Psoas muscle (tissue), 8 donors: ENCODE results near the gene CRKL. TPM values are rescaled to one million over a fixed set of nuclear protein-coding genes. Genes with fewer than 3 reads are reported as not detected.

Source experiments
- ATAC-seq, 4 donors: fragments of 200-7000 bp; cut with Tn5 transposase; one replicate each; pipeline ENCODE4 v1.9.1; 2020; ENCODE audit warnings: moderate library complexity in 3 of 4, mild to moderate bottlenecking in 2 of 4
- DNase-seq, 2 donors: peaks; one replicate each; pipeline ENCODE4 v3.0.0-alpha.2; 2020
- H3K27ac ChIP-seq: fragments of 200-600 bp; one replicate; pipeline ENCODE4 v1.8.0; 2022
- H3K27me3 ChIP-seq, 3 donors: fragments of 200-600 bp in 1 of 3; one replicate each; pipeline versions ENCODE4 v1.6.1 to v1.8.0; 2013 to 2022; ENCODE audit warnings: low read length in 2 of 3, mild to moderate bottlenecking in 2 of 3, moderate library complexity in 1 of 3; ENCODE audit not compliant: insufficient read depth in 3 of 3
- H3K36me3 ChIP-seq, 2 donors: fragments of 200-600 bp in 1 of 2; one replicate each; pipeline versions ENCODE4 v1.6.1 to v1.8.0; 2013 to 2022; ENCODE audit warnings: low read depth in 1 of 2, mild to moderate bottlenecking in 1 of 2, moderate library complexity in 1 of 2; ENCODE audit not compliant: insufficient read depth in 1 of 2
- H3K4me1 ChIP-seq: fragments of 200-600 bp; one replicate; pipeline ENCODE4 v1.8.0; 2022
- H3K4me3 ChIP-seq: fragments of 200-600 bp; one replicate; pipeline ENCODE4 v1.8.0; 2022; ENCODE audit warnings: mild to moderate bottlenecking
- H3K9me3 ChIP-seq: fragments of 200-600 bp; one replicate; pipeline ENCODE4 v1.8.0; 2022
- WGBS, 3 donors: extraction: QIAGEN DNeasy Blood & Tissue Kit; methylation state at CpG; one replicate each; pipeline versions ENCODE4 v1.1.6 to v1.1.7; 2013; 5-methylcytosine and 5-hydroxymethylcytosine counted together
- intact Hi-C, 2 donors: fragments of 100-400 bp; cut with DNase I; formaldehyde crosslinking; loops; one replicate each; pipeline versions ENCODE4 v1.11.0 to v1.14.2; 2022
- polyA plus RNA-seq, 3 donors: library from polyadenylated mRNA; stranded (reverse); fragments of 200-250 nt; gene quantifications; one replicate each; pipeline ENCODE4 v1.2.3, GENCODE V29; 2013
- total RNA-seq, 4 donors: library from RNA; stranded (reverse); fragmentation: NEBNext Ultra II Directional in 2 of 4; extraction: Animal tissue kit (Norgen Biotek cat#: 25700) in 2 of 4; gene quantifications; one replicate each; pipeline versions ENCODE4 v1.2.1 to v1.2.4, GENCODE V29; 2021 to 2023
- TF ChIP-seq, protein P1 (sequence below): fragments of 200-600 bp; IDR thresholded peaks from one replicate; pipeline ENCODE4 v1.8.0; 2022; ENCODE audit warnings: antibody characterized with exemption
- donor health status: healthy with polysubstance abuse.
- donor health status: DM: no; HTN: no; CAD: no; lungs with moderate emphysema.
- donor health status: Bipolar disorder and iron deficiency.
- donor health status: healthy.
- donor health status: DM: yes; HTN: yes; CAD: no.
- donor health status: DM: no; HTN: no; CAD: no.
- donor health status: DM: no; HTN: no; CAD: no.
- donor health status: DM: yes; HTN: yes; CAD: no.

Gene CRKL
- total and polyA plus RNA-seq, 7 donors, result 29.7 to 94.7 (median 68.9) TPM

DNA sequence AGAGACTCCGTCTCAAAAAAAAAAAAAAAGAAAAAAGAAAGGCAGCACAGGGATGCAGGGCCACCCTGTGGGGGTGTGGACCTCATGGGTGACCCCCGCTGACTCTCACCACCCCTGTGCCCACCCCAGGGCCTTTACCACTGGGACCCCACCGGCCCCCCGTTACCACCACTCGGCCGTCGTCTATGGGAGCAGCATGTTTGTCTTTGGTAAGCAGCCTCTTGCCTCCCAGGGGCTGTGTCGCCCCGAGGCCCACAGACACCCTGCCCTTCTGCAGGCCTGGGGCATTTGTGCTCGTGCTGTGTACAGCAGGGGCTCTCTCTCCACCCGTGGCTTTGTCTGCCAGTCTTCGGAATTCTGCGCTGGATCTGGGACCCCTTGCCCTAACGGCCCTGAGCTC is 70.2 kb downstream of the CRKL start:
- Histone ChIP-seq H3K4me3 (no peak overlapping the region), H3K36me3 (peaks cover 3 to 81% of the 10 kb centered on the region in 2 donors), H3K27ac (no peak overlapping the region), H3K27me3 (no peaks in the 10 kb centered on the region), H3K4me1 (peaks cover 7% of the 10 kb centered on the region), H3K9me3 (no peaks in the 10 kb centered on the region)
- ATAC-seq, result no peak
- DNase-seq, result no peak
- TF ChIP-seq, protein P1, sequence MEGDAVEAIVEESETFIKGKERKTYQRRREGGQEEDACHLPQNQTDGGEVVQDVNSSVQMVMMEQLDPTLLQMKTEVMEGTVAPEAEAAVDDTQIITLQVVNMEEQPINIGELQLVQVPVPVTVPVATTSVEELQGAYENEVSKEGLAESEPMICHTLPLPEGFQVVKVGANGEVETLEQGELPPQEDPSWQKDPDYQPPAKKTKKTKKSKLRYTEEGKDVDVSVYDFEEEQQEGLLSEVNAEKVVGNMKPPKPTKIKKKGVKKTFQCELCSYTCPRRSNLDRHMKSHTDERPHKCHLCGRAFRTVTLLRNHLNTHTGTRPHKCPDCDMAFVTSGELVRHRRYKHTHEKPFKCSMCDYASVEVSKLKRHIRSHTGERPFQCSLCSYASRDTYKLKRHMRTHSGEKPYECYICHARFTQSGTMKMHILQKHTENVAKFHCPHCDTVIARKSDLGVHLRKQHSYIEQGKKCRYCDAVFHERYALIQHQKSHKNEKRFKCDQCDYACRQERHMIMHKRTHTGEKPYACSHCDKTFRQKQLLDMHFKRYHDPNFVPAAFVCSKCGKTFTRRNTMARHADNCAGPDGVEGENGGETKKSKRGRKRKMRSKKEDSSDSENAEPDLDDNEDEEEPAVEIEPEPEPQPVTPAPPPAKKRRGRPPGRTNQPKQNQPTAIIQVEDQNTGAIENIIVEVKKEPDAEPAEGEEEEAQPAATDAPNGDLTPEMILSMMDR, result no peak
- intact Hi-C loops, result loop anchor here (5.0 to 10.0 kb wide), 3 partner anchors 50 to 103 kb away; no protein-coding TSS in a partner anchor
- 82 to 91% (median 88%) methylated on average over 13 to 14 of the region's 14 CpGs for WGBS, 3 donors

DNA sequence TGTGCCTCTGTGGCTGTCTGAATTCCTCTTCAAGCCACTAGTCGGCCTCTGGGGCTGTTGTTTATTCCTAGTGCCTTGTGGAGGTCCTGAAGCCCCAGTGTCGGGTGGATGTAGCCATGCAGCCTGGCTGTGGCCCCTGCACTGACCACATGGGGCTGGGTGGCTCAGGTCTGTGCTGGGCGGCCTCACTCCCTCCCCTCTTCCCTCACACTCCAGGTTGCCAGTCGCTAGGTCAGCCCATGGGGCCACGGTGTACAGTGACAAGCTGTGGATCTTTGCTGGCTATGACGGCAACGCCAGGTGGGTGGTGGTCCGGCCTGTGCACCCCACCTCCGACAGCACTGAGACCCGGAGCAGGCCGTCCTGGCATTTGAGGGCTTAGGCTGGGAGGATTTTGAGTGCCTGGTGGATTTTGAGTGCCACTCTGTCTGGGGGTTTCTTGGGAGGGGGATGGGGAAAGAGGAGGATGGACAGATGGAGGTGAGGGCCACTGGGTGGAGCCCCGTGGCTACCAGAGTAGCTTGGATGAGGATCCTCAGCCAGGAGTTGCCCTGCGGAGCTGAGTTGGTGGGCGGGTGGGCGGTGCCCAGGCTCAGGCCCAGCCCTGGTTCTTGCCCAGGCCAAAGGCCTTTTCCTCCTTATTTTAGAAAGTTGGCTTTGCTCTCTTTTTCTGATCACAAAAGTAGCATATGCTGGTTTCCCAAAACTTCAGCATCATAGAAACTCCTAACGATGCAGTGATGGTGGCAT is 71.5 kb downstream of the CRKL start:
- Histone ChIP-seq H3K27ac (no peak overlapping the region), H3K4me1 (no peaks in the 10 kb centered on the region), H3K36me3 (peaks cover 3 to 88% of the 10 kb centered on the region in 2 donors), H3K9me3 (no peaks in the 10 kb centered on the region), H3K27me3 (no peaks in the 10 kb centered on the region), H3K4me3 (no peak overlapping the region)
- DNase-seq, result no peak
- WGBS, 3 donors, result 85 to 91% (median 86%) methylated on average over 16 of the region's 16 CpGs
- TF ChIP-seq, protein P1, result no peak
- no peak for ATAC-seq
- intact Hi-C loops, result loop anchor here (5.0 to 10.0 kb wide), 3 partner anchors 51 to 104 kb away; no protein-coding TSS in a partner anchor

DNA sequence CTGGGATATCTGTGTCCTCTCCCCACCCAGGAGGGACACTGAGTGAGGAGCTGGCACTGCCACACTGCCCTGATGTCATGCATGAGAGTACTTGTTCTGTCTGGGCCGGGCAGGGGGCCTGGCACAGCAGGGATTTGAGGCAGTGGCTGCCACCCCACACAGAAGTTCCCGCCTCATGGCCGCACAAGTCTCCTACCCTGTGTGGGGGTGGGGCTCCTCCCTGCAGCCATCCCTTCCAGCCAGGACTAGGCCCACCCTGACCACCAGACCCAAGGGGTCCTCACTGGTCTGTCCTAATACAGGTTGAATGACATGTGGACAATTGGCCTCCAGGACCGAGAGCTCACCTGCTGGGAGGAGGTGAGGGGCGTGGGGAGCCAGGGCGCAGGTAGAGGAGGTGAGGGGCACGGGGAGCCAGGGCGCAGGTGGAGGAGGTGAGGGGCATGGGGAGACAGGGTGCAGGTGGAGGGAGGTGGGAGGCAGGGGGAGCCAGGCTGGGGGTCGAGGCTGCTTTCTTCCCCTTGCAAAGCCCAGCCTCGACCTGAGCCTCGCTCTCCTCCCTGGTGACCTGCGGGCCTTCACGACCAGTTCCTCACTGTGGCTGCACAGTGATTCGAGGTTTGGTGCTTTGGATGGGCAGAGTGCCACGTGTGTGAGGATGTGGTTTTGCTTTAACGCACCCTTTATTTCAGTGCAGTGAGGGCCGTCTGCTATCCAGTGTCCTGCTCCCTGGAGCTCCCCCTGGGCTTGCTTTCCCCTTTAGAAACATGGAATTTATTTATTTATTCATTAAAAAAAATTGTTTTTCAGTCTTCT is 72.3 kb downstream of the CRKL start:
- no peak for ATAC-seq
- Histone ChIP-seq H3K27ac (no peak overlapping the region), H3K4me1 (no peaks in the 10 kb centered on the region), H3K9me3 (no peaks in the 10 kb centered on the region), H3K4me3 (no peak overlapping the region), H3K27me3 (no peaks in the 10 kb centered on the region), H3K36me3 (peaks cover 3 to 89% of the 10 kb centered on the region in 2 donors)
- intact Hi-C loops, result loop anchor here (5.0 to 10.0 kb wide), 4 partner anchors 52 to 105 kb away; no protein-coding TSS in a partner anchor
- TF ChIP-seq, protein P1, result no peak
- 63 to 76% (median 67%) methylated on average over 12 to 17 of the region's 17 CpGs for WGBS, 3 donors
- no peak for DNase-seq

DNA sequence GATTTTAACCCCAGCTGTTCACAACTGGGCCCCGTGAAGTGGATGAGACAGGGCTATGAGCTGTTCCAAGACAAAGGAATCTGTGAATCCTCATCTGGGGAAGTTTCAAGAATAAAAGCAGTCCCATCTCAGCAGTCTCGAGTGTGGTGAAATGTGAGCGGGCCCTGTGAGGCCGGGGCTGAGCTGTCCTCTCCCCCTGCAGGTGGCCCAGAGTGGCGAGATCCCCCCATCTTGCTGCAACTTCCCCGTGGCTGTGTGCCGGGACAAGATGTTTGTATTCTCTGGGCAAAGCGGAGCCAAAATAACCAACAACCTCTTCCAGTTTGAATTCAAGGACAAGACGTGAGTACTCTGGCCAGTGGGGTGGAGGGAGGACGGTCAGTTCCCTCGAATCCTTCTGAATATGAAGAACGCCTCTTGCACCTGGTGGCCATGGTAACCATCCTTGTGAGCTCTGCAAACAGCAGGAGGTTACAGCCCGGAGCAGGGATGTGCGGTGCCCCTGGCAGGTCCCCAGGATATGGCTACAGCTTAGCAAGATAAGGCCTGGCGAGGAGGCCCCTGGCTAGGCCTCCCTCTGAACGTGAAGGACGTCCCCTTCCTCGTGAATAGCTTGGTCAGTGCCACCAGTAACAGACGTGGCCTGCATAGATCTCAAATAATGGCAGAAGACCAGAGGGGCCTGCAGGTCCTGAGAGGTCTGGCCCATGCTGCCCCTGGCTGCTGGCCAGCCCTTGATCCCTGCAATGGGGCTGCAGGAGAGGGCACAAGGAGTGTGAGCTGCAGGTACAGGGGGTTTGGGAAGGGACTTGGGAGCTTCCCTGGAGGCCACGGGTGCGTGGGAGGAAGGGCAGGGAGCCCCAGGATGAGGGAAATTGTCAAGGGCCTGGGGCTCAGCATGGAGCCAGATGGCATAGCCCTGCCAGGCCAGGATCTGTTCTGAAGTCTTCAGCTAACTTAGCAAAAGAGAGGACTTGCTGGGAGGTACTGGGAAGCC is 73.3 kb downstream of the CRKL start:
- Histone ChIP-seq H3K27me3 (no peaks in the 10 kb centered on the region), H3K9me3 (no peaks in the 10 kb centered on the region), H3K27ac (no peak overlapping the region), H3K36me3 (peaks cover 3 to 92% of the 10 kb centered on the region in 2 donors), H3K4me3 (no peak overlapping the region), H3K4me1 (no peaks in the 10 kb centered on the region)
- WGBS, 3 donors, result 81 to 88% (median 83%) methylated on average over 21 of the region's 21 CpGs
- ATAC-seq, result no peak
- TF ChIP-seq, protein P1, result no peak
- DNase-seq, result no peak
- intact Hi-C loops, result loop anchor here in 1 of 2 donors (10.0 kb wide), 1 partner anchor 74 kb away; no protein-coding TSS in a partner anchor
